ENCODE measurements around the gene GIGYF1. TPM values are rescaled to one million over a fixed set of nuclear protein-coding genes. Genes with fewer than 3 reads are reported as not detected.
"Not testable (repeated sequence)": the region's sequence is repeated elsewhere in the genome, so short reads cannot be mapped to it uniquely, and the experiment has no call there.

Gene GIGYF1
- total and polyA plus RNA-seq, 2 donors (not counting 3 experiments of a cell fraction or from before 2014, with no cell fraction given) = 13.6 to 46.3 TPM

GRCh38 chr7:100670074-100670473 lies 24.0 kb downstream of the GIGYF1 start:
- H3K9me1 ChIP-seq (replicated peaks; ENCODE audit: control insufficient read depth, extremely low read depth, insufficient read depth, low read length) = no peaks in the 10 kb centered on the region
- peaks cover 4 to 5% of the 10 kb centered on the region in 2 experiments for H3K27me3 ChIP-seq (ENCODE audit: control insufficient read depth in 2 of 2, insufficient read depth in 2 of 2, low read length in 2 of 2)
- H3K4me3 ChIP-seq (replicated peaks in 1 of 3; ENCODE audit: insufficient read depth in 1 of 3, low read depth in 1 of 3, low read length in 3 of 3) = no peak overlapping the region
- intact Hi-C loops (cut with micrococcal nuclease) = no loop called here
- dilution Hi-C loops (cut with MboI; ENCODE audit: extremely low pct_ligation_motif_present, low sequenced_read_pairs) = no loop called here
- CTCF ChIA-PET = interaction anchor here (1.5 to 1.6 kb wide), 2 partner anchors 14 to 36 kb away, joined by 4 read pairs; partner anchors contain the start of genes ACTL6B and POP7
- no peak overlapping the region for H3K9ac ChIP-seq (replicated peaks; ENCODE audit: extremely low read depth, insufficient read depth, low read length)
- no peak for TF ChIP-seq POLR2AphosphoS5 (IDR thresholded peaks at IDR 0.05; ENCODE audit: insufficient read depth, low read depth, low read length)
- TF ChIP-seq CTCF (IDR thresholded peaks at IDR 0.05; ENCODE audit: extremely low read depth in 1 of 2, insufficient read depth in 1 of 2, low read depth in 1 of 2, low read length in 2 of 2) = no peak
- TF ChIP-seq MAX (IDR thresholded peaks at IDR 0.05; ENCODE audit: insufficient read depth, insufficient read length) = no peak
- no peak for TF ChIP-seq GATA2 (IDR thresholded peaks at IDR 0.05; ENCODE audit: insufficient read depth, insufficient read length, low read depth, low read length)
- no peak for TF ChIP-seq POLR2A (IDR thresholded peaks at IDR 0.05; ENCODE audit: low read depth, low read length)
- no peak for TF ChIP-seq FOS (IDR thresholded peaks at IDR 0.05; ENCODE audit: borderline replicate concordance, insufficient read depth, low read length)
- no peak for TF ChIP-seq JUN (IDR thresholded peaks at IDR 0.05; ENCODE audit: borderline replicate concordance, insufficient read depth, insufficient read length, low read depth)
- no peak for TF ChIP-seq MYC (IDR thresholded peaks at IDR 0.05; ENCODE audit: low read depth, low read length)
- TF ChIP-seq EZH2 (IDR thresholded peaks at IDR 0.05; ENCODE audit: borderline replicate concordance, low read depth, low read length, severe bottlenecking) = no peak
- no peaks in the 10 kb centered on the region for H4K20me1 ChIP-seq (replicated peaks; ENCODE audit: control insufficient read depth, extremely low read depth, insufficient read depth, low read length)
- POLR2A ChIA-PET = no interaction called here
- no peaks in the 10 kb centered on the region for H3K4me1 ChIP-seq (ENCODE audit: control insufficient read depth, extremely low read depth, insufficient read depth, low read length)
- no peaks in the 10 kb centered on the region for H3K9me3 ChIP-seq (replicated peaks; ENCODE audit: control insufficient read depth, insufficient read depth, low read length)
- no peaks in the 10 kb centered on the region for H3K36me3 ChIP-seq (ENCODE audit: control insufficient read depth in 2 of 2, extremely low read depth in 1 of 2, insufficient read depth in 2 of 2, low read length in 2 of 2)
- peaks cover 14% of the 10 kb centered on the region for H3K79me2 ChIP-seq (ENCODE audit: control insufficient read depth, insufficient read depth, low read length)
- no peak overlapping the region for H3K4me2 ChIP-seq (ENCODE audit: insufficient read depth, low read length)
- H2AFZ ChIP-seq (ENCODE audit: low read depth, low read length) = no peak overlapping the region
- no TSS peak for BruUV-seq (replicated peaks)
- H3K27ac ChIP-seq (ENCODE audit: insufficient read depth, low read depth, low read length) = no peak overlapping the region
- DNase-seq (ENCODE audit: low read depth, low spot score) = no peak
- no peak for FAIRE-seq

- H4K20me1 ChIP-seq (replicated peaks; ENCODE audit: control insufficient read depth, extremely low read depth, insufficient read depth, low read length) = not testable (repeated sequence)
These were observed 24.9 kb downstream of the GIGYF1 start for GRCh38 chr7:100669106-100669505.

More at GRCh38 chr7:100669106-100669505, 24.9 kb downstream of the GIGYF1 start:
- H3K4me3 ChIP-seq (replicated peaks in 1 of 3; ENCODE audit: insufficient read depth in 1 of 3, low read depth in 1 of 3, low read length in 3 of 3); FAIRE-seq; H3K4me2 ChIP-seq (ENCODE audit: insufficient read depth, low read length); H3K79me2 ChIP-seq (ENCODE audit: control insufficient read depth, insufficient read depth, low read length); H2AFZ ChIP-seq (ENCODE audit: low read depth, low read length); POLR2A ChIA-PET; H3K36me3 ChIP-seq (ENCODE audit: control insufficient read depth in 2 of 2, extremely low read depth in 1 of 2, insufficient read depth in 2 of 2, low read length in 2 of 2); CTCF ChIA-PET; H3K9ac ChIP-seq (replicated peaks; ENCODE audit: extremely low read depth, insufficient read depth, low read length); DNase-seq (ENCODE audit: low read depth, low spot score); dilution Hi-C loops (cut with MboI; ENCODE audit: extremely low pct_ligation_motif_present, low sequenced_read_pairs); H3K9me1 ChIP-seq (replicated peaks; ENCODE audit: control insufficient read depth, extremely low read depth, insufficient read depth, low read length); H3K27ac ChIP-seq (ENCODE audit: insufficient read depth, low read depth, low read length); H3K4me1 ChIP-seq (ENCODE audit: control insufficient read depth, extremely low read depth, insufficient read depth, low read length); intact Hi-C loops (cut with micrococcal nuclease); H3K27me3 ChIP-seq (ENCODE audit: control insufficient read depth in 2 of 2, insufficient read depth in 2 of 2, low read length in 2 of 2); BruUV-seq (replicated peaks); H3K9me3 ChIP-seq (replicated peaks; ENCODE audit: control insufficient read depth, insufficient read depth, low read length): not testable (repeated sequence)

Measured in endothelial cell of umbilical vein (primary cell).